SK-N-SH (cell line): ENCODE measurements around the gene PTDSS2. TPM values are rescaled to one million over a fixed set of nuclear protein-coding genes. Genes with fewer than 3 reads are reported as not detected.

Source experiments
- CTCF ChIA-PET: fragments of 300-600, 350-600 bp; formaldehyde crosslinking; extraction: SDS; loops from one replicate; lab custom pipeline; 2021; lab: Yijun Ruan, JAX
- POLR2A ChIA-PET: fragments of 350-600 bp; sonication (Branson Sonifier 250); formaldehyde crosslinking; extraction: SDS; loops from one replicate; lab custom pipeline; 2020; ENCODE audit warnings: antibody characterized with exemption, inconsistent platforms; lab: Yijun Ruan, JAX
- DNase-seq: peaks from one replicate; pipeline ENCODE4 v3.0.0; 2012
- H2AFZ ChIP-seq: fragments of 200-600 bp; sonication (generic); 2 replicates; pipeline ENCODE4 v1.8.1; 2016; ENCODE audit warnings: antibody characterized with exemption, mild to moderate bottlenecking, low read depth
- H3F3A ChIP-seq: fragments of 200-600 bp; sonication (generic); replicated peaks from 2 replicates; pipeline ENCODE3; 2016; ENCODE audit warnings: antibody characterized with exemption, mild to moderate bottlenecking; ENCODE audit not compliant: insufficient read depth
- H3K27ac ChIP-seq, 2 experiments: fragments of 200-500 bp in 1 of 2; fragments of 200-600 bp in 1 of 2; sonication (Bioruptor generic) in 1 of 2; sonication (generic), shearing (Covaris generic) in 1 of 2; 2 replicates each; pipeline versions ENCODE4 v1.5.1 to v1.6.1; 2014 to 2016; ENCODE audit warnings: low read depth in 2 of 2, inconsistent platforms in 1 of 2, low read length in 1 of 2, mild to moderate bottlenecking in 1 of 2, mixed read lengths in 1 of 2
- H3K27me3 ChIP-seq: fragments of 200-600 bp; sonication (generic), shearing (Covaris generic); 2 replicates; pipeline ENCODE4 v1.6.1; 2016; ENCODE audit warnings: mixed run types; ENCODE audit not compliant: insufficient read depth
- H3K36me3 ChIP-seq, 2 experiments: fragments of 200-500 bp in 1 of 2; fragments of 200-600 bp in 1 of 2; sonication (Bioruptor generic) in 1 of 2; sonication (generic) in 1 of 2; replicated peaks in 1 of 2; 2 replicates each; pipeline versions ENCODE3 to v1.5.1; 2014 to 2016; ENCODE audit warnings: low read length in 1 of 2, mild to moderate bottlenecking in 1 of 2; ENCODE audit not compliant: insufficient read depth in 2 of 2, control insufficient read depth in 1 of 2
- H3K4me1 ChIP-seq, 2 experiments: fragments of 200-500 bp in 1 of 2; fragments of 200-600 bp in 1 of 2; sonication (Bioruptor generic) in 1 of 2; sonication (generic), shearing (Covaris generic) in 1 of 2; 2 replicates each; pipeline versions ENCODE4 v1.5.1 to v1.6.1; 2014 to 2016; ENCODE audit warnings: low read depth in 1 of 2, low read length in 1 of 2, mixed run types in 1 of 2; ENCODE audit not compliant: insufficient read depth in 2 of 2, control insufficient read depth in 1 of 2
- H3K4me2 ChIP-seq: fragments of 200-600 bp; sonication (generic), shearing (Covaris generic); 2 replicates; pipeline ENCODE4 v1.6.1; 2017; ENCODE audit warnings: mixed run types
- H3K4me3 ChIP-seq, 2 experiments: fragments of 200-500 bp in 1 of 2; fragments of 200-600 bp in 1 of 2; sonication (Bioruptor generic) in 1 of 2; sonication (generic), shearing (Covaris generic) in 1 of 2; 2 replicates each; pipeline versions ENCODE4 v1.5.1 to v1.8.1; 2014 to 2016; ENCODE audit warnings: low read depth in 2 of 2, inconsistent platforms in 1 of 2, low read length in 1 of 2, mild to moderate bottlenecking in 1 of 2, mixed read lengths in 1 of 2, moderate library complexity in 1 of 2
- H3K79me2 ChIP-seq: fragments of 200-600 bp; sonication (generic); 2 replicates; pipeline ENCODE4 v1.8.1; 2017; ENCODE audit warnings: mild to moderate bottlenecking; ENCODE audit not compliant: insufficient read depth
- H3K9ac ChIP-seq: fragments of 200-600 bp; sonication (generic); 2 replicates; pipeline ENCODE4 v1.6.1; 2017; ENCODE audit warnings: mixed run types
- H3K9me2 ChIP-seq: fragments of 200-600 bp; sonication (generic); 2 replicates; pipeline ENCODE4 v1.6.1; 2017; ENCODE audit warnings: mixed run types
- H3K9me3 ChIP-seq: fragments of 200-600 bp; sonication (generic); 2 replicates; pipeline ENCODE4 v1.6.1; 2017; ENCODE audit warnings: mixed run types, mild to moderate bottlenecking, moderate library complexity
- H4K20me1 ChIP-seq: fragments of 200-600 bp; sonication (generic); 2 replicates; pipeline ENCODE4 v1.6.1; 2017; ENCODE audit warnings: mild to moderate bottlenecking, mixed run types; ENCODE audit not compliant: insufficient read depth
- CTCF ChIP-seq: fragments of 200-600 bp; sonication (generic); IDR thresholded peaks from 2 replicates; pipeline ENCODE4 v1.6.1; 2017; ENCODE audit warnings: antibody characterized with exemption, mild to moderate bottlenecking, moderate library complexity
- ELF1 ChIP-seq: IDR thresholded peaks from 2 replicates; pipeline ENCODE4 v1.4.0; 2012
- EP300 ChIP-seq, 2 experiments: IDR thresholded peaks; 2 replicates each; pipeline versions ENCODE4 v1.4.0 to v1.6.1; 2012; ENCODE audit warnings: borderline replicate concordance in 1 of 2, low read depth in 1 of 2, low read length in 1 of 2
- JUND ChIP-seq: IDR thresholded peaks from 2 replicates; pipeline ENCODE4 v1.4.0; 2012
- MAX ChIP-seq: IDR thresholded peaks from 2 replicates; pipeline ENCODE4 v1.4.0; 2012; ENCODE audit warnings: low read depth
- POLR2AphosphoS5 ChIP-seq: IDR thresholded peaks from 2 replicates; pipeline ENCODE4 v1.6.1; 2012; ENCODE audit warnings: low read depth, low read length
- RAD21 ChIP-seq: IDR thresholded peaks from 2 replicates; pipeline ENCODE4 v1.6.1; 2012; ENCODE audit warnings: mild to moderate bottlenecking, low read length
- RCOR1 ChIP-seq: fragments of 150-350 bp; IDR thresholded peaks from 2 replicates; pipeline ENCODE4 v1.6.1; 2017; ENCODE audit warnings: antibody characterized with exemption, low read length
- REST ChIP-seq: IDR thresholded peaks from 2 replicates; pipeline ENCODE4 v1.6.1; 2012; ENCODE audit warnings: mild to moderate bottlenecking, low read depth, low read length, moderate library complexity
- RXRA ChIP-seq: IDR thresholded peaks from 2 replicates; pipeline ENCODE4 v1.4.0; 2012; ENCODE audit warnings: low read depth, mild to moderate bottlenecking, borderline replicate concordance
- SIN3A ChIP-seq: IDR thresholded peaks from 2 replicates; pipeline ENCODE4 v1.6.1; 2012; ENCODE audit warnings: low read depth, mild to moderate bottlenecking, low read length, moderate library complexity, borderline replicate concordance
- TCF12 ChIP-seq: IDR thresholded peaks from 2 replicates; pipeline ENCODE4 v1.4.0; 2012
- WGBS: methylation state at CpG from one replicate; pipeline ENCODE4 v1.1.6; 2017; ENCODE audit warnings: low lambda C conversion rate; 5-methylcytosine and 5-hydroxymethylcytosine counted together
- polyA plus RNA-seq, 3 experiments: library from polyadenylated mRNA; depleted of rRNA; stranded (reverse); fragments of >200 nt; gene quantifications; 2 replicates each; pipeline ENCODE4 v1.2.3, GENCODE V29; 2012

Gene PTDSS2
- polyA plus RNA-seq, 1 of the 3 experiments (the other 2 are of a cell fraction) = 28.6 TPM

GRCh38 chr11:405323-405953 is 44.6 kb upstream of the PTDSS2 start (continued):
- no peak for TF ChIP-seq JUND
- TF ChIP-seq CTCF = no peak
- no peak for TF ChIP-seq RXRA
- no peak for TF ChIP-seq SIN3A
- TF ChIP-seq MAX = no peak
- TF ChIP-seq POLR2AphosphoS5 = no peak
- no peak for TF ChIP-seq RCOR1
- no peak for TF ChIP-seq RAD21

GRCh38 chr11:405954-406795 is 43.9 kb upstream of the PTDSS2 start:
- Histone ChIP-seq H3K79me2 (no peaks in the 10 kb centered on the region), H2AFZ (peak overlapping the region; percentile 70; the same call in 1 of the 2 replicates), H3K4me1 (peaks cover 0 to 19% of the 10 kb centered on the region in 2 experiments; a peak in 1 of 4 replicates), H3K9me2 (no peaks in the 10 kb centered on the region), H3K4me3 (peak overlapping the region; percentile 64 to 72), H3K27ac (peak overlapping the region in 1 of 2 experiments; percentile 77; a peak in 1 of 4 replicates), H3K36me3 (no peaks in the 10 kb centered on the region), H4K20me1 (no peaks in the 10 kb centered on the region), H3F3A (no peaks in the 10 kb centered on the region), H3K9ac (peak overlapping the region; percentile 65), H3K27me3 (no peaks in the 10 kb centered on the region), H3K9me3 (no peaks in the 10 kb centered on the region), H3K4me2 (peak overlapping the region; percentile 98)
- DNase-seq = no peak
- 78% methylated on average over 22 of the region's 47 CpGs for WGBS
- ChIA-PET POLR2A (interaction anchor here (1.7 kb wide), 1 partner anchor 37 kb away, joined by 4 read pairs; no protein-coding TSS in a partner anchor), CTCF (interaction anchor here (0.6 to 6.6 kb wide), 6 partner anchors 10 to 112 kb away, joined by 3 to 77 read pairs (median 4); partner anchors contain the start of gene PTDSS2)
- no peak for TF ChIP-seq JUND
- no peak for TF ChIP-seq REST
- no peak for TF ChIP-seq EP300 (IDR thresholded peaks at IDR 0.05; ENCODE audit: borderline replicate concordance in 1 of 2, low read depth in 1 of 2, low read length in 1 of 2)
- TF ChIP-seq SIN3A = no peak
- no peak for TF ChIP-seq POLR2AphosphoS5
- no peak for TF ChIP-seq ELF1
- TF ChIP-seq TCF12 = no peak
